ENCODE measurements around the gene MGAT5.

The MGAT5 gene

DNA sequence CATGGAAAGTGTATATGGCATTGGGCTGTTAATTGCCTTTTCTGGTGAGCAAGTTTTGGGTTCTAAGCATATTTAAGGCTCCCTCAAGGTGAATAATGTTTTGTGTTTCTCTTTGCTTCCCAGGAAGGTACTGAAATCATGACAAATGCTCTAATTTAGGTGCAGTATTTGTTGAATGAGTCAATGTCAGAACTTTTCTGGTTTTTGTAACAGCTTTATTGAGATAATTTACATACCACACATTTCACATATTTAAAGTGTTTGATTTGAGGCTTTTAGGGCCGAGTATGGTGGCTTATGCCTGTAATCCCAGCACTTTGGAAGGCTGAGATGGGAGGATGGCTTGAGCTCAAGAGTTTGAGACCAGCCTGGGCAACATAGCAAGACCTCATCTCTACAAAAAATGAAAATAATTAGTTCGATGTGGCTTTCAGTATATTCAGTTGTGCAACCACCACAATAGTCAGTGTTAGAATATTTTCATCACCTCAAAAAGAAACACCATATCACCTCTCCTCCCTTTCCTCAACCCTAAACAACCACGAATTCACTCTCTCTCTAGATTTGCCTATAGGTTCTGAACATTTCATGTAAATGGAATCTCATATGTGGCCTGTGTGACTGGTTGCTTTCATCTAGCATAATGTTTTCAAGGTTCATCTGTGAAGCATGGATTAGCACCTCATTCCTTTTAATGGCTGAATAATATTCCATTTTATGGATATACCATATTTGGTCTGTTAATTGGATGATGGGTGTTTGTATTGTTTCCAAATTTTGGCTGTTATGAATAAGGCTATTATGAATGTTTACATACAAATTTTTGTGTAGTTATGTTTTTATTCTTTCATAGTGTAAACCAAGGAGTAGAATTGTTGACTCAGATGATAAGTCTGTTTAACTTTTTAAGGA, 54.9 kb downstream of the MGAT5 start:
- DNase-seq, result no peak

- DNase-seq, result no peak
Observed at GRCh38 chr2:134310107-134311079, 56.5 kb downstream of the MGAT5 start.

DNA sequence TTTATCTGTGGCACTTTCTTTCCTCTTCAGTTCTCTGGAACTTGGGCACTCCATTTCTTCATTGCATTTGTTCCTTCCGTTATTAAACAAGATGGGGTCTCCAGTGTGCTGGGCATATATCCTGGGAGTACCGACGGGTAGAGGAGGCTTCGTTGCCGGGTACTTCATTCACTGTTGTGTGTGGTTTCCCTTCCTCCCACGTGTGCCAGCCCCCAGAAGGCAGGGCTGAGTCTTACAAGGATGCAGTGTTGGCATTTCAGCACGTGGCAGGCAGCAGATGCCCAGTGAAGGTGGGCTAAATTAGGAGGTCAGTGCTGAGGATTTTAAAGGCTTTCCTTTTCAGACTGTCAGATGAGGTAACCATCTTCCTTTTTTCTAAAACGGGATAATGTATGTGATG, 58.6 kb downstream of the MGAT5 start:
- DNase-seq, result no peak

- no peak for DNase-seq
Observed at GRCh38 chr2:134314202-134314601, 60.3 kb downstream of the MGAT5 start.

GRCh38 chr2:134314681-134315368, 61.0 kb downstream of the MGAT5 start:
- DNase-seq, result no peak

DNA sequence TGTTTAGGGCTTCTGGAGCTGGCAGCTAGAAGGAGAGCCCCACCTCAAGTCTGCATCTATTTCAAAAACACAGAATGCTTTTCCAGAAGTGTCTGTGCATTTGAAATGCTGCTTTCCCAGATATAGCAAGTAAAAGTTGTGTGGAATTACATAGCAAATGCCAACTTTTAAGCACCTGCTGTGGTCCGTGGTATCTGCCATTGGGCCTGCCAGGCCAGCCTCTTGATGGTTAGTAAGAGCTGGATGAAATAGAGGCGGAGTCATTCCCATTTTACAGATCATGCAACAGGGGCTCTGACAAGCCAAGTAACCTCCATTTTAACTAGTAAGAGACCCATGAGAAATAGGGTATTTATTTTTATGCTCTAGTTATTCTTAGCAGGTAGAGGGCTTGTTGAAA, 61.6 kb downstream of the MGAT5 start:
- no peak for DNase-seq

- no peak for DNase-seq
Observed at GRCh38 chr2:134319596-134320254, 65.9 kb downstream of the MGAT5 start.

DNA sequence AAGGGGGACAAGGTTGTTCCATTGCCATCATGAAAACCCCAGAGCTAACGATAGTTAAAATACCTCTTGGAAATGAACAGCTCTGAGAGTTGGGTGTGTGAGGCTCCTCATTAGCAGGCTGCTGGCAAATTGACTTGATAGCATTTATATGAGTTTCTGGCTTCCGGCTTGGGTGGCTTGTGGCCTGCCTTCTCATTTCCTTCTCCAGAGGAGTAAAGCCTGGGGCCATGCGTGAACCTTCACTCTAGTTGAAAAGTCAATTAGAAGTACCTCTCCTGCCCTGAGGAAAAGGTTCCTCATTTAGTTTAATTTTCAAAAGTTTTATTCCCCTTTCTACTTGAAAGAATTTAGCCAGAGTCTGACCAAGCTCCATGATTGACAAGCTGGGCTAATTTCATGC, 67.1 kb downstream of the MGAT5 start:
- DNase-seq, result no peak

GRCh38 chr2:134323777-134324176, 69.9 kb downstream of the MGAT5 start:
- no peak for DNase-seq

GRCh38 chr2:134324430-134324829, 70.6 kb downstream of the MGAT5 start:
- no peak for DNase-seq

DNA sequence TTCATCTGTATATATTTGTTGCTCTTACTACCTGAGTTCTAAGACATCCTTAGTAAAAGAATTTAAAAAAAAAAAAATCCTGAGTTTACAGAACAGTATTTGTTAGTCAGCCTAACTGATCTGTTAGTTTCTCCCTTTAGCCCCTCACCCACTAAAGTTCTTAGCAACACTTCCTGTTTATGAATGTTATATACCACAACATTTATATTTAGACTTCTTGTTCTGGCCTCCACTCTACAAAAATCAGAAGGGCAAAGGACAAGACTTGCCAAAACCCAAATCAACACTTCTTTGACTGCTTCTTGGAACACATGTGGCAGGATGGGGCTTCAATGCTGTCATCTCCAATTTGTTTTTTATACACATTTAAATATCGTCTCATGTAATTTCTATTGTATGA, 71.1 kb downstream of the MGAT5 start:
- DNase-seq, result no peak

- no peak for DNase-seq
Observed at GRCh38 chr2:134325696-134326095, 71.8 kb downstream of the MGAT5 start.

DNA sequence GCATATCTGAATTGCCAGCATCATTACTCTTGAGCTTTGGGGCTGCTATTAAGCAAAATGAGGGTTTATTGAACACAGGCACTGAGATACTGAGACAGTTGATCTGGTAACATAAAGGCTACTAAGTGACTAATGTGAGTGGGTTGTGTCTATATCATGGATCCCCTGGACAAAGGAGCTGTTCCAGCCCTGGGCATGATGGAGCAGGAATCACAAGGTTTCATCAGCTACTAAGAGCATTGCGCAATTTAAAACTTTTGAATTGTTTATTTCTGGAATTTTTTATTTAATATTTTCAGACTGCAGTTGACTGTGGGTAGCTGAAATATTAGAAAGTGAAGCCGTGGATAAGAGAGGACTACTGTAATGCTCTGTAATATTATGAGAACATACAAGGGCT, 73.5 kb downstream of the MGAT5 start:
- DNase-seq, result no peak

- no peak for DNase-seq
Observed at GRCh38 chr2:134331081-134331480, 77.2 kb downstream of the MGAT5 start.

GRCh38 chr2:134333646-134334189, 79.8 kb downstream of the MGAT5 start:
- no peak for DNase-seq

DNA sequence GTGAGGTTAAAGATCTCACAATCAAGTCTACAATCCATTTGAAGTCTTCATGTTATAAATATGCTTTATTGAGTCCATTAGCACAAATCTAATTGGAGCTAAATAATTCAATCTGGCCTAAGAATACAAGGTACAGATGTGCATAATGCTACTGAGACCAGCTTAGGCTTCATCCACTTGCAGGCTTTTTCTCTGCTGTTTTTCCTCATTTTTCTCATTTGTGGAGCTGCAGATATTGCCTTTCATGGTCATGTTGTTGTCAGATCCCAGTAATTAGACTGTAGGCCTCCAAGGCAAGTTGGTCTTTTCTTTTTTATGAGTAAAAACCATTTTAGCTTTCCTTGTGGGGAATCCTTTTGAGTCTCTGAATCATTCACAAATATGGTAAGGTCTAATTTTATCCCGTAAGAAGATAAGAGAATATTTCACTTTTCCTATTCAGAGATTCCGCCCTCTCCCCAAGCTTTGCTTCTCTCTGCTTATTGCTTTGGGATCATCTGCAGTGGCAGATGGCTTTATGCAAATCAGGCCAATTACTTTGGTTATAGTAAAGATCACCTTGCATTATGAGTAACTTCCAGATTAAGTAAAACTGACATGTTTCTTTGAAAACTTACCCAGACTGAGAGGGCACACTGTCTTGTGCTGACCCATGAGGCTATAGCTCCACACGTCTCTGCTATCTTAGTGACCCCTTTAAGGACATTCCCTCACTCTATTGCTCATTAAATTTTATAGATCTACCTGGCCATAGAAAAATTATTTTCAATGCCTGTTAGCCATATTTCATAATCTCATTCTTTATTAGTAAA, 80.9 kb downstream of the MGAT5 start:
- DNase-seq, result no peak

DNA sequence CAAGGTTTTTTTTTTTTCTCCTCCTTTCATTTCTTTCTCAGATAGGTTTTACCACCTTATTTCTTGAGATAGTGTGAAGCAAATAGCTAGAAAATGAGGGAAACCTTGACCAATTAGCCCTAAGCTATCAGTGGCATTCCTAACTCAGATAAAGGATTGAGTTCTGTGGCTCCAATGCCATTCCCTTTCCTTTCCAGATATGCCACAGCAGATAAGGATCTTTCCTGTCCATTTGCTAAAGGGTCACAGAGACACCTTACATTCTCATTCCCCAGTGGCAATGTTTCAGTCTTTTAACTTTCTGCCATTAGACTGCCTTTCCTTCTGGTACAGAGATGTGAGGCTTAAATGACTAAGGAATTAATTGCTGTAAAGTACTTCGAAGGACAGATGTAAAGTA, 81.7 kb downstream of the MGAT5 start:
- no peak for DNase-seq

DNA sequence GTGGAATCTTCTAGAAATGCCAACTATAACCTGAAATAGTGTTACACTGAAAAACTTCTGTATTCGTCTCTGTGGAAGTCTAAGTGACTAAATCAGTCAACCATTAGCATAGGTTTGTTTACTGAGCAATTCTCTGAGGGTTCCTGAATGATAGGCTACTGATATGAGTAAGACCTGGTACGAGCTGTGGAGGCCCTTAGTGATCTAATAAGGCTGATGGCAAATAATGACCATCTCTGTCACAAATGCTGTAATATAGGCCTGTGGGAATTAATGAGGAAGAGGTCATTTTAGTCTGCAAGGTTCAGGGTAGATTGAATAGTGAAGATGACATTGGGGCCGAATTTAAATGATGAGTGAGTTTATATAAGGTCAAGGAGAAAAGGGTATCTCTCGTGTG, 82.5 kb downstream of the MGAT5 start:
- no peak for DNase-seq

DNA sequence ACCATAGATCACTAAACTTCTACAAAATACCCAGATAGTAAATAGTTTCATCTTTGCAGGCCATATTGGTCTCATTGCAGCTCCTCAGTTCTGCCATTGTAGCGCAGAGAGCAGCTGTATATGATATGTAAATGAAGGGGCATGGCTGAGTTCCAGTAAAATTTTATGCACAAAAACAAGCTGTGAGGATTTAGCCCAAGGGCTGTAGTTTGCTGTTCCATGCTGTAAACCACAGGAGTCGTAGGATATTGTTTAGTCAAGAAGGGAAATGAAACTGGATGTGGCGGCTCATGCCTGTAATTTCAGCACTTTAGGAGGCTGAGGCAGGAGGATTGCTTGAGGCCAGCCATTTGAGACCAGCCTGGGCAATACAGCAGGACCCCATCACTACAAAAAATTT, 83.0 kb downstream of the MGAT5 start:
- no peak for DNase-seq

- DNase-seq, result no peak
Observed at GRCh38 chr2:134337631-134338030, 83.8 kb downstream of the MGAT5 start.

DNA sequence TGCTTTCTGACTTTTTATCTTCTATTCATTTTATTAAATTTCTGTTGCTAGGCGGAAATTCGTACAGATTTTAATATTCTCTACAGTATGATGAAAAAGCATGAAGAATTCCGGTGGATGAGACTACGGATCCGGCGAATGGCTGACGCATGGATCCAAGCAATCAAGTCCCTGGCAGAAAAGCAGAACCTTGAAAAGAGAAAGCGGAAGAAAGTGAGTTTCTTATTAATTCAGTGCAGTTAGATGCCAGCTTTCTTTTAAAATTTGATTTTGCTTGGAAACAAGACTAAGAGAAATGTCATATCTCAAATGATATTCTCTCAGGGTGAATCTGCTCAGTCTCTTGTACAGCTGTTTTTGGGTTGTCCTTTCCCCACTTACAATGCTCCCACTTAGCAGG, 84.3 kb downstream of the MGAT5 start:
- DNase-seq, result no peak
